Lower leg skin (tissue), 4 donors: Measurements from ENCODE around the gene HIC2. TPM values are rescaled to one million over a fixed set of nuclear protein-coding genes. Genes with fewer than 3 reads are reported as not detected.

Source experiments
- DNase-seq, 2 donors: peaks; one replicate each; pipeline ENCODE4 v3.0.0-alpha.2; 2019; ENCODE audit warnings: low spot score in 2 of 2
- H3K4me3 ChIP-seq: fragments of 200-600 bp; sonication (generic); 2 replicates; pipeline ENCODE4 v1.5.1; 2017; ENCODE audit warnings: mild to moderate bottlenecking, low read depth; ENCODE audit not compliant: poor library complexity, severe bottlenecking
- CTCF ChIP-seq, 3 donors: fragments of 450-650 bp; IDR thresholded peaks; one replicate each; pipeline ENCODE4 v1.5.1; 2016; ENCODE audit warnings: antibody characterized with exemption in 3 of 3, mild to moderate bottlenecking in 3 of 3, moderate library complexity in 2 of 3
- POLR2A ChIP-seq, 2 donors: fragments of 450-650 bp; IDR thresholded peaks; one replicate each; pipeline ENCODE4 v1.6.1; 2016 to 2017; ENCODE audit warnings: antibody characterized with exemption in 2 of 2, mild to moderate bottlenecking in 1 of 2, moderate library complexity in 1 of 2
- WGBS, 2 donors: methylation state at CpG; one replicate each; pipeline ENCODE4 v1.1.5; 2018; 5-methylcytosine and 5-hydroxymethylcytosine counted together
- intact Hi-C: fragments of 100-400 bp; cut with DNase I; formaldehyde crosslinking; loops from one replicate; pipeline ENCODE4 v1.15.0; 2023; ENCODE audit warnings: low total_unique reads
- total RNA-seq, 4 donors: library from RNA; depleted of rRNA; stranded (reverse); fragments of >200 nt; gene quantifications; one replicate each; pipeline ENCODE4 v1.1.0, GENCODE V29; 2016

The HIC2 gene
- total RNA-seq, 4 donors from 2014 or later, result 3.8 to 6.6 (median 5.0) TPM

- intact Hi-C loops, result no loop called here
- H3K4me3 ChIP-seq, result no peak overlapping the region
- TF ChIP-seq CTCF (IDR thresholded peaks at IDR 0.05) (no peak), POLR2A (IDR thresholded peaks at IDR 0.05) (no peak)
- DNase-seq, result peak in 1 of 2 donors; percentile 58
- 93 to 94% methylated on average over 28 to 33 of the region's 33 CpGs for WGBS, 2 donors
These were observed 29.9 kb downstream of the HIC2 start for GRCh38 chr22:21446827-21447690.

- no peak overlapping the region for H3K4me3 ChIP-seq
- DNase-seq, result peak; percentile 10 to 77
- TF ChIP-seq CTCF (IDR thresholded peaks at IDR 0.05), result no peak
- TF ChIP-seq POLR2A (IDR thresholded peaks at IDR 0.05), result no peak
- intact Hi-C loops, result no loop called here
- 92 to 95% methylated on average over 22 of the region's 22 CpGs for WGBS, 2 donors
These were observed 30.7 kb downstream of the HIC2 start for GRCh38 chr22:21447694-21448402.

GRCh38 chr22:21448627-21449416, 31.7 kb downstream of the HIC2 start:
- TF ChIP-seq POLR2A (IDR thresholded peaks at IDR 0.05) (no peak), CTCF (IDR thresholded peaks at IDR 0.05) (no peak)
- H3K4me3 ChIP-seq, result no peak overlapping the region
- intact Hi-C loops, result no loop called here
- 90 to 93% methylated on average over 23 of the region's 23 CpGs for whole genome bisulfite sequencing, 2 donors
- DNase-seq, result peak; percentile 2 to 79

GRCh38 chr22:21449531-21450319, 32.6 kb downstream of the HIC2 start:
- TF ChIP-seq POLR2A (IDR thresholded peaks at IDR 0.05) (no peak), CTCF (IDR thresholded peaks at IDR 0.05) (no peak)
- 88 to 89% methylated on average over 18 to 22 of the region's 23 CpGs for WGBS, 2 donors
- intact Hi-C loops, result no loop called here

GRCh38 chr22:21450320-21450831, 33.2 kb downstream of the HIC2 start:
- TF ChIP-seq CTCF (IDR thresholded peaks at IDR 0.05) (no peak), POLR2A (IDR thresholded peaks at IDR 0.05) (no peak)
- peak; percentile 9 to 79 for DNase-seq
- intact Hi-C loops, result no loop called here
- H3K4me3 ChIP-seq, result no peak overlapping the region
- 83 to 86% methylated on average over 18 to 19 of the region's 19 CpGs for WGBS, 2 donors

More at GRCh38 chr22:21449531-21450319, 32.6 kb downstream of the HIC2 start:
- peak; percentile 4 to 70 for DNase-seq
- no peak overlapping the region for H3K4me3 ChIP-seq
